Measurements from ENCODE around the gene ITGA2B. TPM values are rescaled to one million over a fixed set of nuclear protein-coding genes. Genes with fewer than 3 reads are reported as not detected.
A peak's percentile ranks its signal among the peaks of the same experiment; 100 is the strongest.

The ITGA2B gene
- total RNA-seq = 1 to 10 TPM in 1 of 4 donors, under 1 TPM in 2, not detected in 1; 0.31 to 1.2 (median 0.45) TPM

DNA sequence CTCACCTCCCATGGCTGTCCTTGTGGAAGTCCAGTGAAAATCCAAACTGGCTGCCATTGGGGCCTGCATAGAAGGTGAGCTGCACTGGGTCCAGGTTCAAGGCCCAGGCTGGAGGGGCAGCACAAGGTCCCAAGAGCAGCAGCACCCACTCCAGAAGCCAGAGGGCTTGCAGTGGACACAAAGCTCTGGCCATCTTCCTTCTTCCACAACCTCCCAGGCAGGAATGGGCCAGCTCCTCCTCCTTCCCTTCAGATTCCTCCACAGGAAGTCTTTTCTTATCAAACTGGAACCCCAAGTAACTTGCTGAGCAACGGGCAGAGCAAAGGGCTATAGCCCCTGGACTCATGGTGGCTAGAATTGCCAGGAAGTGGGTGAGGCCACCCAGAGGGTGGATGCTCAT lies at the start of gene ITGA2B:
Gene ITGA2B, minus strand, starts transcription at position 369 of the 400 bp plus-strand sequence. Its CDS starts 176 bp downstream, at position 193.
- TF ChIP-seq EP300 (IDR thresholded peaks at IDR 0.05) = no peak
- TF ChIP-seq, protein P1, sequence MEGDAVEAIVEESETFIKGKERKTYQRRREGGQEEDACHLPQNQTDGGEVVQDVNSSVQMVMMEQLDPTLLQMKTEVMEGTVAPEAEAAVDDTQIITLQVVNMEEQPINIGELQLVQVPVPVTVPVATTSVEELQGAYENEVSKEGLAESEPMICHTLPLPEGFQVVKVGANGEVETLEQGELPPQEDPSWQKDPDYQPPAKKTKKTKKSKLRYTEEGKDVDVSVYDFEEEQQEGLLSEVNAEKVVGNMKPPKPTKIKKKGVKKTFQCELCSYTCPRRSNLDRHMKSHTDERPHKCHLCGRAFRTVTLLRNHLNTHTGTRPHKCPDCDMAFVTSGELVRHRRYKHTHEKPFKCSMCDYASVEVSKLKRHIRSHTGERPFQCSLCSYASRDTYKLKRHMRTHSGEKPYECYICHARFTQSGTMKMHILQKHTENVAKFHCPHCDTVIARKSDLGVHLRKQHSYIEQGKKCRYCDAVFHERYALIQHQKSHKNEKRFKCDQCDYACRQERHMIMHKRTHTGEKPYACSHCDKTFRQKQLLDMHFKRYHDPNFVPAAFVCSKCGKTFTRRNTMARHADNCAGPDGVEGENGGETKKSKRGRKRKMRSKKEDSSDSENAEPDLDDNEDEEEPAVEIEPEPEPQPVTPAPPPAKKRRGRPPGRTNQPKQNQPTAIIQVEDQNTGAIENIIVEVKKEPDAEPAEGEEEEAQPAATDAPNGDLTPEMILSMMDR (IDR thresholded peaks at IDR 0.05) = no peak
- no peak for TF ChIP-seq POLR2A (IDR thresholded peaks at IDR 0.05)
- no peak for TF ChIP-seq POLR2AphosphoS5 (IDR thresholded peaks at IDR 0.05)
- no peaks in the 10 kb centered on the region for H3K9me3 ChIP-seq
- ATAC-seq = no peak
- H3K36me3 ChIP-seq = no peaks in the 10 kb centered on the region
- H3K4me1 ChIP-seq = peaks cover 0 to 20% (median 10%) of the 10 kb centered on the region in 3 donors
- 50% methylated on average over 1 of the region's 1 CpG; no CpG with 5 or more reads in 1 of the 2 donors for WGBS, 2 donors (ENCODE audit: low coverage in 1 of 2)
- H3K27ac ChIP-seq = no peak within 1 kb of the TSS
- no peak within 1 kb of the TSS for H3K4me3 ChIP-seq
- H3K27me3 ChIP-seq = peaks cover 4% of the 10 kb centered on the region

DNA sequence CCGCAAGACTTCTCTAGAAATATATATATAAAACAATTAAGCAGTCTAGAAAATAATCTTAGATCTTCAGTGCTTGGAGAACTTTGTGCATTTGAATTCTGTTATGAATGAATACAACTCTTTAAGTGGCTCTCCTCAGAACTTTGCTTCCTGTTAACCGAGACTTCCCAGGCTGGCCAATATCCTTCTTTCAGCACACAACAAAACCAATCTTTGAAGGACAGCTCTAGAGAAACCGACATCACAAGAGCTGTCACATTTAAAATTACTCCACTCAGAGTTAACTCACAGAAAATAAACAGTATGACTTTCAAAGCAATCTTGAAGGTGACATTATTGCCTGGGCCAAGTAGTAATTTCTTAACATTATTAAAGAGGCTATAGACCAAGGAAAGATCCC lies 49.7 kb upstream of the ITGA2B start:
- Histone ChIP-seq H3K4me1 (peaks cover 0 to 28% (median 3%) of the 10 kb centered on the region in 3 donors), H3K36me3 (peaks cover 3 to 20% of the 10 kb centered on the region in 2 donors), H3K9me3 (no peaks in the 10 kb centered on the region), H3K27me3 (no peaks in the 10 kb centered on the region), H3K4me3 (no peak overlapping the region), H3K27ac (peak overlapping the region in 2 of 4 donors; percentile 3 to 21)
- no peak for TF ChIP-seq EP300 (IDR thresholded peaks at IDR 0.05)
- TF ChIP-seq POLR2AphosphoS5 (IDR thresholded peaks at IDR 0.05) = no peak
- TF ChIP-seq POLR2A (IDR thresholded peaks at IDR 0.05) = no peak
- TF ChIP-seq, protein P1 (IDR thresholded peaks at IDR 0.05) = no peak
- ATAC-seq = no peak
- 66 to 92% methylated on average over 2 to 3 of the region's 3 CpGs for WGBS, 2 donors (ENCODE audit: low coverage in 1 of 2)

DNA sequence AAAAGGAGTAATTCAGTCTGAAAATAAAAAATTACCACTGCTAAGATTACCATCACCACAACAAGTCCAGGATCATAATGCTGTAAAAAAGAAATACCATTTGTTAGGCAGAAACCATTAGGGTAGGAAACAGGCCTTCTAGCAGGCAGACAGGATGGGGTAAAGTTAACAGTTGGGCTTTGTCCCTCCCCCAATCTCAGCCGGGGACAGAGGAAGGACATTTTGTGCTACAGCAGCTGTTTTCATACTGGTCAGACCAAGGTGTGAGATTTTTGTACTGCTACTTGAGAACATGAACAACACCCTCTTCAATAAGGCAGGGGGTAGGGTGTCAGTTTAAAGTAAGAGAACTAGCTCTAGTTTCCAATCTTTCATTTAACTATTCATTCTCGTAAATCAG lies 49.2 kb upstream of the ITGA2B start:
- peak overlapping the region in 2 of 4 donors; percentile 3 to 21 for H3K27ac ChIP-seq
- TF ChIP-seq EP300 (IDR thresholded peaks at IDR 0.05) = no peak
- no peak for TF ChIP-seq POLR2A (IDR thresholded peaks at IDR 0.05)
- TF ChIP-seq, protein P1 (IDR thresholded peaks at IDR 0.05) = no peak
- no peak for TF ChIP-seq POLR2AphosphoS5 (IDR thresholded peaks at IDR 0.05)
- ATAC-seq = no peak
- WGBS, 2 donors (ENCODE audit: low coverage in 1 of 2) = 43 to 55% methylated on average over 2 of the region's 2 CpGs
- peaks cover 0 to 29% (median 3%) of the 10 kb centered on the region in 3 donors for H3K4me1 ChIP-seq
- peaks cover 3 to 25% of the 10 kb centered on the region in 2 donors for H3K36me3 ChIP-seq
- no peak overlapping the region for H3K4me3 ChIP-seq
- no peaks in the 10 kb centered on the region for H3K27me3 ChIP-seq
- no peaks in the 10 kb centered on the region for H3K9me3 ChIP-seq

DNA sequence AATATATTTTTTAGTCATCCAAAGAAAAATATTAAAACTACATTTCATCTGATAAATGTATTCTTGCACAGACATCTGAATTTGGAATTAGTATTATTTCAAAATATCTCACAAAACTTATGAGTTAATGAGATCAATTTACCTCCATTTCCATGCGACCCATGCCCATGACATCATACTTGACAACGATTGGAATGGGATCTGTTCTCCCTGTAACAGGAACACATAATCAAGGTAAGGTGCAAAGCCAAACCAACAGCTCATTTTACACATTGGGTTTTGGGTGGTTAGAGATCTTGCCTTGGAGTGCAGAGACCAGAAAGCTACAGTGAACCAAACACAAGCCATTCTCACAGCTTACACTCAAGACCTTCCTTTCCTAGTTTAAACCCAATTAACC lies 46.9 kb upstream of the ITGA2B start:
- Histone ChIP-seq H3K36me3 (peaks cover 3 to 47% of the 10 kb centered on the region in 2 donors), H3K4me3 (no peak overlapping the region), H3K27ac (no peak overlapping the region), H3K9me3 (no peaks in the 10 kb centered on the region), H3K27me3 (no peaks in the 10 kb centered on the region), H3K4me1 (peaks cover 0 to 46% (median 3%) of the 10 kb centered on the region in 3 donors)
- 85 to 86% methylated on average over 2 of the region's 2 CpGs for WGBS, 2 donors (ENCODE audit: low coverage in 1 of 2)
- ATAC-seq = no peak
- TF ChIP-seq POLR2AphosphoS5 (IDR thresholded peaks at IDR 0.05) = no peak
- no peak for TF ChIP-seq EP300 (IDR thresholded peaks at IDR 0.05)
- no peak for TF ChIP-seq POLR2A (IDR thresholded peaks at IDR 0.05)
- TF ChIP-seq, protein P1 (IDR thresholded peaks at IDR 0.05) = no peak
